ENCODE results near the gene SAMD1. TPM values are rescaled to one million over a fixed set of nuclear protein-coding genes. Genes with fewer than 3 reads are reported as not detected.

SAMD1 gene
- polyA plus RNA-seq, 2 of the 4 experiments (the other 2 are of a cell fraction), result 8.4 to 28.9 TPM

GRCh38 chr19:14061751-14062557 lies 28.6 kb downstream of the SAMD1 start, which contains the start of gene PALM3:
PALM3 (minus strand) TSS chr19:14062076; CDS start chr19:14061980, 96 bp downstream.
- peaks cover 20% of the 10 kb centered on the region for H3K4me1 ChIP-seq
- H3K27ac ChIP-seq, result peak within 1 kb of the TSS in 1 of 2 experiments; percentile 49; a peak in 2 of 6 replicates
- CTCF ChIA-PET, result interaction anchor here (1.7 to 8.8 kb wide), 3 partner anchors 9 to 182 kb away, joined by 3 to 93 read pairs (median 8); partner anchors contain the start of gene MISP3
- POLR2A ChIA-PET, result no interaction called here
- TF ChIP-seq HOXA7 (CRISPR knock-in tag; IDR thresholded peaks at IDR 0.05), result no peak
- no peak for TF ChIP-seq FOSL2 (IDR thresholded peaks at IDR 0.05)
- no peak for TF ChIP-seq FOSL2 (CRISPR knock-in tag; IDR thresholded peaks at IDR 0.05)
- TF ChIP-seq ZNF302 (CRISPR knock-in tag; IDR thresholded peaks at IDR 0.05), result no peak
- TF ChIP-seq TFCP2L1 (CRISPR knock-in tag; IDR thresholded peaks at IDR 0.05), result no peak
- TF ChIP-seq, protein P1, sequence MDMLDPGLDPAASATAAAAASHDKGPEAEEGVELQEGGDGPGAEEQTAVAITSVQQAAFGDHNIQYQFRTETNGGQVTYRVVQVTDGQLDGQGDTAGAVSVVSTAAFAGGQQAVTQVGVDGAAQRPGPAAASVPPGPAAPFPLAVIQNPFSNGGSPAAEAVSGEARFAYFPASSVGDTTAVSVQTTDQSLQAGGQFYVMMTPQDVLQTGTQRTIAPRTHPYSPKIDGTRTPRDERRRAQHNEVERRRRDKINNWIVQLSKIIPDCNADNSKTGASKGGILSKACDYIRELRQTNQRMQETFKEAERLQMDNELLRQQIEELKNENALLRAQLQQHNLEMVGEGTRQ (IDR thresholded peaks at IDR 0.05), result no peak
- no peak for TF ChIP-seq HMGXB4 (CRISPR knock-in tag; IDR thresholded peaks at IDR 0.05; ENCODE audit: borderline replicate concordance)
- no peak for TF ChIP-seq HEYL (CRISPR knock-in tag; IDR thresholded peaks at IDR 0.05)
- no peak for TF ChIP-seq FOXS1 (CRISPR knock-in tag; IDR thresholded peaks at IDR 0.05)
- no peak for TF ChIP-seq HDAC2 (IDR thresholded peaks at IDR 0.05)
- TF ChIP-seq CHD2 (IDR thresholded peaks at IDR 0.05; ENCODE audit: low read length, partially characterized antibody), result no peak
- TF ChIP-seq CBX8 (IDR thresholded peaks at IDR 0.05), result no peak
- TF ChIP-seq POLR2AphosphoS2 (conservative IDR thresholded peaks at IDR 0.05; ENCODE audit: low read length), result no peak
- no peak for TF ChIP-seq NPAS2 (CRISPR knock-in tag; IDR thresholded peaks at IDR 0.05; ENCODE audit: borderline replicate concordance)
- no peak for TF ChIP-seq EHMT2 (IDR thresholded peaks at IDR 0.05; ENCODE audit: low read depth)
- H3K4me2 ChIP-seq, result peak within 1 kb of the TSS; percentile 21; the same call in 1 of the 3 replicates
- ATAC-seq, result no peak; a peak in 1 of 6 replicates
- 87% methylated on average over 7 of the region's 19 CpGs for WGBS (ENCODE audit: missing lambda C conversion rate)
- no peak for DNase-seq (ENCODE audit: low read depth in 1 of 2, low spot score in 1 of 2)
- H3K9me3 ChIP-seq, result no peaks in the 10 kb centered on the region
- no peak for FAIRE-seq
- no peak within 1 kb of the TSS for H3K4me3 ChIP-seq

GRCh38 chr19:14061081-14061749 lies 29.3 kb downstream of the SAMD1 start:
- CTCF ChIA-PET, result interaction anchor here (1.7 to 8.8 kb wide), 5 partner anchors 8 to 181 kb away, joined by 3 to 93 read pairs (median 14); partner anchors contain the start of gene MISP3
- ATAC-seq (no peak), DNase-seq (ENCODE audit: low read depth in 1 of 2, low spot score in 1 of 2) (no peak), FAIRE-seq (no peak)
- Histone ChIP-seq H3K4me3 (no peak overlapping the region), H3K9me3 (no peaks in the 10 kb centered on the region), H3K4me1 (peaks cover 20% of the 10 kb centered on the region), H3K4me2 (peak overlapping the region; percentile 21; the same call in 1 of the 3 replicates), H3K27ac (peak overlapping the region in 1 of 2 experiments; percentile 49; a peak in 2 of 6 replicates)
- POLR2A ChIA-PET, result interaction anchor here (0.7 kb wide), 1 partner anchor 11 kb away, joined by 3 read pairs; no protein-coding TSS in a partner anchor
- 65% methylated on average over 8 of the region's 9 CpGs for WGBS (ENCODE audit: missing lambda C conversion rate)
- TF ChIP-seq HOXB13 (CRISPR knock-in tag; IDR thresholded peaks at IDR 0.05; ENCODE audit: low read depth), result no peak
- TF ChIP-seq CHD4 (IDR thresholded peaks at IDR 0.05; ENCODE audit: borderline replicate concordance), result no peak
- no peak for TF ChIP-seq BHLHE40 (IDR thresholded peaks at IDR 0.05; ENCODE audit: low read depth, low read length)
- no peak for TF ChIP-seq FOSL2 (IDR thresholded peaks at IDR 0.05)
- no peak for TF ChIP-seq FOSL2 (CRISPR knock-in tag; IDR thresholded peaks at IDR 0.05)
- no peak for TF ChIP-seq RARB (CRISPR knock-in tag; IDR thresholded peaks at IDR 0.05)
- no peak for TF ChIP-seq RAD21 (conservative IDR thresholded peaks at IDR 0.05 in 1 of 2, IDR thresholded peaks at IDR 0.05 in 1 of 2)
- TF ChIP-seq EHF (CRISPR knock-in tag; IDR thresholded peaks at IDR 0.05), result no peak
- no peak for TF ChIP-seq TP53 (CRISPR knock-in tag; IDR thresholded peaks at IDR 0.05)
- TF ChIP-seq, protein P2, sequence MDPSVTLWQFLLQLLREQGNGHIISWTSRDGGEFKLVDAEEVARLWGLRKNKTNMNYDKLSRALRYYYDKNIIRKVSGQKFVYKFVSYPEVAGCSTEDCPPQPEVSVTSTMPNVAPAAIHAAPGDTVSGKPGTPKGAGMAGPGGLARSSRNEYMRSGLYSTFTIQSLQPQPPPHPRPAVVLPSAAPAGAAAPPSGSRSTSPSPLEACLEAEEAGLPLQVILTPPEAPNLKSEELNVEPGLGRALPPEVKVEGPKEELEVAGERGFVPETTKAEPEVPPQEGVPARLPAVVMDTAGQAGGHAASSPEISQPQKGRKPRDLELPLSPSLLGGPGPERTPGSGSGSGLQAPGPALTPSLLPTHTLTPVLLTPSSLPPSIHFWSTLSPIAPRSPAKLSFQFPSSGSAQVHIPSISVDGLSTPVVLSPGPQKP (IDR thresholded peaks at IDR 0.05; ENCODE audit: low read depth, low read length), result no peak
- TF ChIP-seq PBX3 (IDR thresholded peaks at IDR 0.05), result no peak
- no peak for TF ChIP-seq CBX2 (IDR thresholded peaks at IDR 0.05; ENCODE audit: borderline replicate concordance, low read depth)
- TF ChIP-seq CEBPB (IDR thresholded peaks at IDR 0.05), result no peak
- TF ChIP-seq NFE2L2 (conservative IDR thresholded peaks at IDR 0.05; ENCODE audit: low read length), result no peak
- no peak for TF ChIP-seq MYC (IDR thresholded peaks at IDR 0.05; ENCODE audit: borderline replicate concordance, low read length)
- no peak for TF ChIP-seq CHD2 (IDR thresholded peaks at IDR 0.05; ENCODE audit: low read length, partially characterized antibody)
- no peak for TF ChIP-seq EHMT2 (IDR thresholded peaks at IDR 0.05; ENCODE audit: low read depth)
- TF ChIP-seq CTCF (IDR thresholded peaks at IDR 0.05), result no peak
